HG03060 (cell line): ENCODE results near the gene ZNF385B.
"Not testable (repeated sequence)": the region's sequence is repeated elsewhere in the genome, so short reads cannot be mapped to it uniquely, and the experiment has no call there.

Source experiments
- ATAC-seq: cut with Tn5 transposase; IDR thresholded peaks from one replicate; pipeline ENCODE4 v1.9.1; 2021; ENCODE audit warnings: low read depth, moderate number of reproducible peaks; ENCODE audit not compliant: unreplicated experiment

The ZNF385B gene

DNA sequence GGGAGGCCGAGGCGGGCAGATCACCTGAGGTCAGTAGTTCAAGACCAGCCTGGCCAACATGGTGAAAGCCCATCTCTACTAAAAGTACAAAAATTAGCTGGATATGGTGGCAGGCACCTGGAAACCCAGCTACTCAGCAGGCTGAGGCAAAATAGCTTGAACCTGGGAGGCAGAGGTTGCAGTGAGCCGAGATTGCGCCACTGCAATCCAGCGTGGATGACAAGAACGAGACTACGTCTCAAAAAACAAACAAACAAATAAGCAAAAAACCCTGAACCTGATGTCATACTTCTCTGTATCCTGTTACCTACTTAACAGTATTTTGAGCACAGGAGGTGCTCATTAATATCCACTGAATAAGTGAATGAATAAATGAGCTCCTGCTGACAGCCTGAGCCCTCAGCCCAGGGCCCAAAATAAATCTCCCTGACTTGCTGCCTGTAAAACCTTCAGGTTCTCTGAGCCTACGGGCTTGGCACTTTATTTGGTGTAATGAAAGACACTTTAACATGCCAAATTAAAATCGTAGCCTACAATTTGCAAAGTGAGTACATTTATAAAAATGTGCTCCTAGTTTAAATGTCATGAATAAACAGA is 215.1 kb downstream of the ZNF385B start:
- no peak for ATAC-seq

DNA sequence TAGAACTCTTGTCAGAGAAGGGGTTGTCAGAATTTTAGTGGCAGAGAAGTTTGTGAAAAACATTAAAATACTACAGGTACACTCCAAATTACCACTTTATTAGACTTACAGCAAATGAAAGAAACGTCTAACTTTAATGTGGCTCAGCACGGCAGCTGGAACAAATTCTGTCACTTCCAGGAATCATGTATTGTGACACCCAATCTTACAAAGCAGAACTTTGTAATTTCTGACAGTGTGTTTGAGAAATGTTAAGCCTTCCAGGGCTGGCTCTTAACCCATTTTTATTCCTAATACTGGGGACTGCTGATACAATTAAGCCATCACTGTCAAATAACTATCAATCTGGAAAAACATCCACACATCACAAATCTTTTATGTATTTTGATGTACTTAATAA is 216.4 kb downstream of the ZNF385B start:
- no peak for ATAC-seq

DNA sequence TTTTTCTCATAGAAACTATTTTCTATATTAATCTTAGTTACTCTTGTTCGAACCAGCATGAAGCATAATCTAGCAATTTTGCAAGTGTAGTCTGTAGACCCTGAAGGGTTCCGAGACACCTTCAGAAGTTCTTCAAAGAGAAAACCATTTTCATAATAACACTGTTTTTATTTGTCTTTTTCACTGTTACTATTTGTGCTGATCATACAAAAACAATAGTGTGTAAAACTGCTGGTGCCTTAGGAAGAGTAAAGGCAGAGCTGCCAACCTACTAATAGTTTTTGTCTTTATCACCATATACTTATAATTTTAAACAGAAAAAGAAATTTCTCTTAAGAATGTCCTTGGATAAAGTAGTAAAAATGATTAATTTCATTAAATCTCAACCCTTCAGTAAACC is 218.9 kb downstream of the ZNF385B start:
- ATAC-seq, result no peak

DNA sequence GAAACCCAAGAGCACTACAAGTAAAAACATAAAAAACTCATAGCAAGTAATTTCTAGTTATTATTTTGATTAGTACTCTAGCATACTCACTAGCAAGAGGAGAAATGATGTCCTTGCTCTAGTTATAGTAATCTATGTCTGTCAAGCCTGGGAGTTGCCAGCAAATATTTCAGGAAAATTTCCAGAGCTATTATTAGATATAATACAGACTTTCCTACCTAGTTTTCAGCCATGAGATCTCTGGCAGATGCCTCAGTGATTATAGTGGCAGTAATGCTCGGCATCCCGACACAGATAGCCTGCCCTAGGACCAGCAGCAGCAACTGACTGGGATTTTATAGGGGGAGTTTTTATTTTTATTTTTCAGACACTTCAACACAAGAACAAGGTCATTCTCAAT is 224.4 kb downstream of the ZNF385B start:
- no peak for ATAC-seq

DNA sequence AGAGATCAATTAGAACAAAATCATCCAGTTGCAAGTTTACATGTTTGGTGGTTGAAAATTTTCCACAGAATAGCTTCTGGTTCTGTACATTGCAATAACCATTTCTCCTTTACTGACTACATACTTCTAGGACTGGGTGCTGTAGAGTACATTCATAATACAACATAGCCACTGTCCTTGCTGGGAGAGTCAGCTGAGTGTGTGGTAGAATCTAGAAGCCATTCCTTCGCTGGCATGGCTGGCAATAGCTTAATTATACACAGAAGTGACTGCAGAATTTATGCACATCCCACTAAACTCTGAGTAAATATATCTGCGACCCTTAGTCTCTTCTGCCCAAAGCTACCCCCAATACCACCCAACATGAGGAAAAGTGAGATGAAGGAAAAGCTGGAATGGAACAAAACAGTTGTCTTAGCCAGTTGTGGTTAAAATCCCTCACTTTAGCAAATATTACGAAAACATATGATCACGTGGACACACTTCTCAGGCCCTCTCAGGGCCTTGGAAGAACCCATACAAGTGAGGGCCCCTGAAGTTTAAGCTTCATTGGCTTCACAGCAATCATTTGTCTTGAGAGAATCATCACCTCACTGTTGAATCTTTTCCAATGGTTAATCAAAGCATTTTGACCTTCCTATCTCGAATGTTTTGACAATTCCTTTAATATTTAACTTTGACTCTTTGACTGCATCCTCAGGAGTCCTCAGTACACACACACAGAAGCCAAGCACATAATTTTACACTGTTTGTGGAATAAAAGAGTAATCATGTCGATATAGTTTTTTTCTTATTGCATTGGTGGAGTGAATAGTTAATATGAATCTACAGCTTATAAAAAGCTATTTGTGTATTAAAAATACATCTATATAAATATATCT is 225.1 kb downstream of the ZNF385B start:
- ATAC-seq, result no peak

DNA sequence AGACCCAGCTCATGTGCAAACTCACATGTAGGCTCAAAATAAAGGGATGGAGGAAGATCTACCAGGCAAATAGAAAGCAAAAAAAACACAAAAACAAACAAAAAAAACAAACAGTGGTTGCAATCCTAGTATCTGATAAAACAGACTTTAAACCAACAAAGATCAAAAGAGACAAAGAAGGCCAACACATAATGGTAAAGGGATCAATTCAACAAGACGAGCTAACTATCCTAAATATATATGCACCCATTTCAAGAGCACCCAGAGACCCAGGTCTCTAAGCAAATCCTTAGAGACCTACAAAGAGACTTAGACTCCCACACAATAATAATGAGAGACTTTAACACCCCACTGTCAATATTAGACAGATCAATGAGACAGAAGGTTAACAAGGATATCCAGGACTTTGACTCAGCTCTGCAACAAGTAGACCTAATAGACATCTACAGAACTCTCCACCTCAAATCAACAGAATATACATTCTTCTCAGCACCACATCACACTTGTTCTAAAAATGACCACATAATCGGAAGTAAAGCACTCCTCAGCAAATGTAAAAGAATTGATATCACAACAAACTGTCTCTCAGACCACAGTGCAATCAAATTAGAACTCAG is 229.5 kb downstream of the ZNF385B start:
- ATAC-seq, result not testable (repeated sequence)

DNA sequence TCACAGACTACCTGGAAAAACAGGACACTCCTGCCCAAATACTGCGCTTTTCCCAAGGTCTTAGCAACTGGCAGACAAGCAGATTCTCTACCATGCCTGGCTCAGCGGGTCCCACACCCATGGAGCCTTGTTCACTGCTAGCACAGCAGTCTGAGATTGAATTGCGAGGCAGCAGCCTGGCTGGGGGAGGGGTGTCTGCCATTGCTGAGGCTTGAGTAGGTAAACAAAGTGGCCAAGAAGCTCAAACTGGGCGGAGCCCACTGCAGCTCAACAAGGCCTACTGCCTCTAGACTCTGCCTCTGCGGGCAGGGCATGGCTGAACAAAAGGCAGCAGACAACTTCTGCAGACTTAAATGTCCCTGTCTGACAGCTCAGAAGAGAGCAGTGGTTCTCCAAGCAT is 231.6 kb downstream of the ZNF385B start:
- ATAC-seq, result not testable (repeated sequence)

DNA sequence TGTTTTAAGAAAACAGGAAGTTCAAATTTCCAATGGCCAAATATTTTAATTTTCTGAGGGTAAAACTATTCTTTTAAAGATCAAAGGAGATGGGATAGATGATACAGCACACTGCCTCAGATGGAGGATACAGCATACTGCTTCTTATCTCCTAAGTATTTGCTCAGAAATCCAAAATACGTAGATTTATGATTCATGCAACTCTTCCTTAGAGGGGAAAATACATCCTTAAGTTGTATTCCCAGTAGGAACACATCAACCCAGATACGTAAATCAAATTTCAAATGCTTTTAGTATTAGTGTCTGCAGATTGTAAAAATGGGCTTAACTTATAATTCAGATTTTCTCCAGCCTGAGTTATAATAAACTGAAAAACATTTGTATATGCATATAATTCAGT is 235.2 kb downstream of the ZNF385B start:
- no peak for ATAC-seq

DNA sequence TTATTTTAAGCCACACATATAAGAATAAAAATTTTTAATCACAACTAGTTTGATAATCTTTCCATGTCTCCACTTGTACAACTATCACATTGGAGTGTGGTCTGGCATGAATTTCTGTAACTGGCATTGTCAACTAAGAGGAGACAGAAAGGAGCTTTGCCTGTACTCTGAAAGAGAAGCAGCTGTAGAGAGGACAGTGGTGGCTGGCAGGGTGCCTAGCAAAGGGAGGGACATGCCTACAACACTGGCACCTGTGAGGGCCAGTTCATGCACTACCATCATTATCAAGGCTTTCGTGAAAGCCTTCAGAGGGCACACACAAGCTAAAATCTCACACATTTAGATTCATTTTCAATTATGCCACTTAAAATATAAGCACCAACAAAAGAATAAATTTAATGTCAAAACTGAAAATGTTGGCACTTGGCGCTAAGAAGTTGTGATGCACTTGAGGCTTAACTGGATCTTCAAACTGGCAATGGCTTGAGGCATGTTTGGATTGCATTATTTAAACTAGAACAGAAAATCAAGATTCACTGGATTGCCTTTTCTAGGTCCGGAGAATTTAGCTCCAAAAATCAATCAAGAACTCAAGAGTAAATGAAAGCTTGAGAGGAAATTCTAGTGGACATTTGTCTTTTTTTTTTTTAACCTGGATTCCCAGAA is 238.6 kb downstream of the ZNF385B start:
- no peak for ATAC-seq

DNA sequence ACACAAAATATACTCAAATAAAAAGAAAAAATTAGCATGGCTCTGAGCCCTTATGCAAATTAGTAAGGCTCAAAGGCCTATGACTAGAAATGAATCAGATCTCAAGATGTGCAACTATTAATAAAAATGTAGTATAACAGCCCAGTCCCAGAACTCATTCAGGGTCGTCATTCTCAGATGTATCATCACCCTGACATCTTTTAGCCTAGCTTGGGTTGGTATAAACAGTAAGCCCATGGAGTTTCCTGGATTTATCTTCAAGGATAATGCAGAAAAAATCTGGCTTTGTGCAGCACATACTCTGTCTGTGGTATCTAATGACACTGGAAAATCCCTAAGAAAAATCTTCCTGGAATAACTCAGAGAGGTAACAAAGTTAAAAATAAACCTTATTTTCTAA is 239.3 kb downstream of the ZNF385B start:
- ATAC-seq, result no peak

DNA sequence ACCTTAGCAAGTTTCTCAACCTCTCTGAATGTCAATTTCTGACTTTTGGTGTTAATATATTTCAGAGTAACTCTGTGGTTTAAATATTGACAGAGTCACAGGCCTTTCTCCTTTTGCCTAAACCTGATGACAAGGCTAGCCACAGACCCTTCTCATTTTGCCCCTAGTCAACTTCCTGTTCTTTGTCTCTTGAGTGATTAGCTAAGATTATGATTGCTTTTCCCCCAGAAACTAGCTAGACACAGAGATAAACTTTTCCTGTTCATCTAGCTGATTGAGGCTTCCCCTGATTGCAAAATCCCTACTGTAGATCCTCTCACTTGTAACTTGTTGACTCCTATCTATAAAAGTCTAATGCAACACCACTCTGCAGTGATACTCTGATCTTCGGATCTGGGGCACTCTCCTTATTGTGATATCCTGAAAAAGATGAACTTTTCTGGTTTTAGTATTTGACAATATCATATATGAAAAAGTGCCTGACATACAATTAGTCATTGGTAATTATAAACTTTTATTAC is 241.4 kb downstream of the ZNF385B start:
- ATAC-seq, result no peak

DNA sequence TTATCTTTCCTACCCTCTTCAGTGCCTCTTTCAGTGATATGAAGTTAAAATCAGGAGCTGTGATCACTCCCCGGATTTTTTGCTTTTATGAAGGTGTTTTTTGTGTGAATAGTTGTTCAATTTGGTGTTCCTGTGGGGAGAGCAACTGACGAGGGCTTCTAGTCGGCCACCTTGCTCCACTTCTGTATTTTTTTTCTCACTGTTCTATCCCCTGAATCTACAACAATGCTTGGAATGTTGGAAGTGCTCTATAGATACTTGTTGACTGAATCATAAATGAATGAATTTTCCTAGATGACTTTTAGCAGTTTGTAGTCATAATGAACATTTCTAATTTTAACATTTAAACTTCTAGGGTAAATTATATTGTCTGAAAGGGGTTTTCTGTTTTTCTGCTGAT is 247.3 kb downstream of the ZNF385B start:
- no peak for ATAC-seq

DNA sequence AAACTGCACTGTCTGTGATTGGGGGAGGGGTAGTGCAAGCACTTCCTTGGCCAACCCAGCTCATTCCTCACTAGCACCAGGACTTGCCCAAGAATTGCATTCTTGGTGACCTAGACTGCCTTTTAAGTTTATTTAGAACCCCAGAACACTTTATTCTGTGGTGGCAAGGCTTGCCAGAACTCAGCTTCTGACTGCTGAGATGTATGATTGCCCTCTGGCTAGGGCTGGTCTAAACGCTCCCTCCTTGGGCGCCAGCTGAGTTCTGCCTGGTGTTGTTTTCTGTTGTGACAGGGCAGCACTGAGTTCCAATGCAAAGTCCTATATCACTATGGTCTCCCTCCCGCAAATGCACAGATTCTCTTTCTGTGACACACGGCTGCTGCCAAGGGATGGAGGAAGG is 247.7 kb downstream of the ZNF385B start:
- ATAC-seq, result no peak

DNA sequence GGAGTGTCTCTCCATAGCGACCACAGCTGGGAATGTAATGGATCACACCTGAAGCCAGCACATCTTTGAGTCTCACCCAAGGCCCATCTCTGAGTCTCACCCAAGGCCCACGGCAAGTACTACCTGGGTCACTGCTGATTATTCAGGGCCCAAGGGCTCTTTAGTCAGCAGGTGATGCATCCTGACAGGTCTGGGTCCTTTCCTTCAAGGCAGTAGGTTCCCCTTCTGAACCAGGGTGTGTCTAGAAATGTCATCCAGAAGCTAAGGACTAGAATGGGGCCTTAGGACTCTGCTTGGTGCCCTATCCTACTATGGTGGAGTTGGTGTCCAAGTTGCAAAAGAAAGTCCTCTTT is 248.1 kb downstream of the ZNF385B start:
- no peak for ATAC-seq

DNA sequence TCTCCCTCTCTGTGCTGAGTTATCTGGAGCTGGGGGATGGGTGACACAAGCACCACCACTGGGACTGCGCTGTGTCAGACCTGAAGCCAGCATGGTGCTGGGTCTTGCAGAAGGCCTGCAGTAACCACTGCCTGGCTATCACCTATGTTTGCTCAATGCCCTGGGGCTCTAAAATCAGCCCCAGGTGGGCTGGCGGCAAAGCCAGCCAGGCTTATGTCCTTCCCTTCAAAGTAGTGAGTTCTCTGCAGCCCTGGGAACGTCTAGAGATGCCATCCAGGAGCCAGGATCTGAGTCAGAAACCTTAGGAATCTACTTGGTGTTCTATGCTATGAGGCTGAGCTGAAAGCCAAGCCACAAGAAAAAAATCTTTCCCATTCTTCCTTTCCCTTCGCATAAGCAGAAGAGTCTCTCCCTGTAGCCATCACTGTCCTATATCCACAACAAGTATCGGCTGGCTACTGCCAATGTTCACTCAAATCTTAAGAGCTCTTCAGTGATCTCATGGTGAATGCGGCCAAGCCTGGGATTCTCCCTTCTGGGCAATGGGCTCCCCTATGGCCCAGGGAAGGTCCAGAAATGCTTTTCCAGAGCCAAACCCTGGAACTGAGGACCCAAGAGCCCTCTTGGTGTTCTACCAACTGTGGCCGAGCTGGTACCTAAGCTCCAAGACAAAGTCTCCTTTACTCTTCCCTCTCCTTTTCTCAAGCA is 248.7 kb downstream of the ZNF385B start:
- ATAC-seq, result no peak

DNA sequence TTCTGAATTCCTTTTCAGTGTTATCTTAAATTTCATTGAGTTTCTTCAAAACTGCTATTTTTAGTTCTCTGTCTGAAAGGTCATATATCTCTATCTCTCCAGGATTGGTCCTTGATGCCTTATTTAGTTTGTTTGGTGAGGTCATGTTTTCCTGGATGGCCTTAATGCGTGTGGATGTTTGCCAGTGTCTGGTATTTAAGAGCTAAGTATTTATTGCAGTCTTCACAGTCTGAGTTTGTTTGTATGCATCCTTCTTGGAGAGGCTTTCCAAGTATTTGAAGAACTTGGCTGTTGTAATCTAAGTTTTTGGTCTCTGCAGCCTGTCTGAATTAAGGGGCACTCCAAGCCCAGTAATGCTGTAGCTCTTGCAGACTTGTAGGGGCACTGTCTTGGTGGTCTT is 249.3 kb downstream of the ZNF385B start:
- ATAC-seq, result no peak

DNA sequence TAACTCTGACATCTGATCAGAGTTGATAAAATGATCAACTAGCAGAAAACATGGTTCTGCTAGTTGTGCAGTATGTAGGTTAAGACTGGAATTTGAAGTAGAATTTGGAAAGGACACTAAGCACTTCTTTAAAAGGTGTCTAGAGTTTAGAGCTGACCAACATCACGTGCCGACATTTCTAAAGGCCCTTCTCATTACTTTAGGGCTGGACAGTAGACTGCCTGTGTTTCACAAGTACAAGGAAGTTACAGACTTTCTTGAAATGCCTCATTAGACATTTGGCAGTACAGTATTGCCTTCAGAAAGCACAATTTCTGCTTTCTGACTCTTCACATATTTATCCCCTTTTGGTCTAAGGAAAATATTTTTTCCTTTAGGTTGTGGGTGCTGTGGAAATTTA is 255.3 kb downstream of the ZNF385B start:
- no peak for ATAC-seq

DNA sequence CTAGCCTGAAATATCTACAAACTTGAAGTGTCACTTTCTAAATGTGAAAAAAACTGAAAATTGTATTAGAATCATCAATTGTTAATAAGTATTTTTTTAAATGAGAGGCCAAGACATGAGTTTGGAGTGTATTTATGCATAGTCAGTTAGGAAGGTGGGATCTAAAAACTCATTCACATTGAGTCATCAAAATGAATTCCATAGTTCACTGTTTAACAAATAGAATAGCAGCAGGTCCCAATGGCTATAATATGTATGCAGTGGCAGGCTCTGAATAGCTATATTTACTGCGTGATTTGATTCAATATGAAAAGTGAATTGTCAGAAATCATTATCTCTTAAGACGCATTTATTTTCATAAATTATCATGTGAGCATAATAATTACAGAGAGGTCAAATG is 256.1 kb downstream of the ZNF385B start:
- ATAC-seq, result no peak

DNA sequence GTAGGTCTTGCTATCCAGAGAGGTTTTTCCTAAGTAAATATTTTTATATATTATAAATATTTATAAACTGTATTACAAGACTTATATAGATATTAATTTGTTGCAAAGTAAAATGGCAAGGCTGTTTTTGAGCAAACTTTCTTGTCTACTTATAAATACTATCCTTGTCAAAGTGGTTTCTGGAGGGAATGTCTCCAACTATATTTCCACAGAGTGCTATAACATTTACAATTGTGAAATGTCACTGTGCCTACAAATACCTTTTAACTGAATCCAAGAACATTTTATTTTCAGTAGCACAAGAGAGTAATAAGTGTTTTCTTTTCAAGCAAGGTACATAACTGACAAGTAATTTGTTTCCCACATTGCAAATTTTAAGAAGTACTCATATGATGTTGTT is 256.8 kb downstream of the ZNF385B start:
- ATAC-seq, result no peak

DNA sequence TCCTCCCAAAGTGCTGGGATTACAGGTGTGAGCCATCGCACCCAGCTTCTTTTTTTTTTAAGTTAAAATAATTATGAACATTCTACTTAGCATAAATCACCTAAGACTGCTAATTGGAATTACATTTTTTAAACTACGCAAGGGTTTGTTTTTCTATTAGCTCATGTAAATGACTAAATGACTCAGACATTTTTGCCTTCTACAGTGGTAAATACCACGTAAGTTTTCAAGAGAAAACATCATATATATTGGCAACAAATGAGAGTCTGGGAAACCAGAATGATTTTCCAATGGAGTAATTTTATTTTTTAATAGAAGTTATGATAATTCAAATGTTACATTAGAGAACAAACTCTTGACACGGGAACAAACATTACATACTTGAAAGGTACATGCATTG is 259.0 kb downstream of the ZNF385B start:
- no peak for ATAC-seq

DNA sequence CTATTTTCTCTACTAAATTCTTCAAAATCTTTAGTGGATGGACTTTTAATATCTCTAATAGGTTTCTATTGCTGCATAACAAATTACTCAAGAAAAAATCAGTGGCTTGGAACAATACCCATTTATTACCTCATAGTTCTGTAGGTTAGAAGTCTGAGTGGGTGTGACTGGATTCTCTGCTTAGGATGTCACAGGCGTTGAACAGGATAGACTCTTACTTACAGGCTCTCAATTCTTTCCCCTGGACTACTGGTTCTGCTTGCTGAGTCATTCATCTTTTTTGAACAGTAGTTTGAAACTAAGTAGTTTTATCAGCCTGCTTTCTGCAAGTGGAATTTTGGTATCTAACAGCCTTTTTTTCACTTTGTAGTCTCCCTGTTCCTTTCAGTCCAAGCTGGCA is 265.4 kb downstream of the ZNF385B start:
- ATAC-seq, result no peak
